GM19043 (cell line): Measurements from ENCODE around the gene CYP2S1.
"Not testable (repeated sequence)": the region's sequence is repeated elsewhere in the genome, so short reads cannot be mapped to it uniquely, and the experiment has no call there.

Experiments
- ATAC-seq: cut with Tn5 transposase; IDR thresholded peaks from one replicate; pipeline ENCODE4 v1.9.1; 2021; ENCODE audit warnings: low read depth; ENCODE audit not compliant: unreplicated experiment

Gene CYP2S1

GRCh38 chr19:41192574-41193429, at the start of gene CYP2S1:
Gene CYP2S1 (plus strand): TSS chr19:41193219. CDS start chr19:41193265, 46 bp downstream.
- no peak for ATAC-seq

GRCh38 chr19:41144403-41144802, 48.6 kb upstream of the CYP2S1 start:
- no peak for ATAC-seq

- no peak for ATAC-seq
These were observed 43.2 kb upstream of the CYP2S1 start for GRCh38 chr19:41149831-41150230.

DNA sequence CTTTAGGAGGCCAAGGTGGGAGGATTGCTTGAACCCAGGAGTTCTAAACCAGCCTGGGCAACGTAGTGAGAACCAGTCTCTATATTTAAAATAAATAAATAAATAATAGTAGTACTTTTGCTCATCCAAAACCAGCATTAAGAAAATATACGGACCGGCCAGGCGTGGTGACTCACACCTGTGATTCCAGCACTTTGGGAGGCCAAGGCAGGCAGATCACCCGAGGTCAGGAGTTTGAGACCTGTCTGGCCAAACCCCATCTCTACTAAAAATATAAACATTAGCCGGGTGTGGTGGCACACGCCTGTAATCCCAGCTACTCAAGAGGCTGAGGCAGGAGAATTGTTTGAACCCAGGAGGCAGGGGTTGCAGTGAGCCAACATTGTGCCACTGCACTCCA, 42.0 kb upstream of the CYP2S1 start:
- not testable (repeated sequence) for ATAC-seq

GRCh38 chr19:41154060-41154459, 39.0 kb upstream of the CYP2S1 start:
- ATAC-seq: no peak

DNA sequence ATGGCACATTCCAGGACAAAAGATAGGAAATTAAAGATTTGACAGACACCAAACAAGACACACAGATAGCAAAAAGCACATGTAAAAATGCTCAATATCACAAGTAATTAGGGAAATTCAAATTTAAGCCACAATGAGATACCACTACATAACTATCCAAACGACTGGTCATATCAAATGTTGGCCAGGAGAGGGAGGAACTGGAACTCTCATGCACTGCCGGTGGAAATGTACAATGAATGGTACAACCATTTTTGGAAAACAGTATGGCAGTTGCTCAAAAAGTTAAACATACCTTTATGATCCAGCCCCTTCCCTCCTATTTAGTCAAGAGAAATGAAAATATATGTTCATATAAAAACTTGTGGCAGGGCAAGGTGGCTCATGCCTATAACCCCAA, 36.8 kb upstream of the CYP2S1 start:
- ATAC-seq: no peak

- ATAC-seq: no peak
These were observed 33.1 kb upstream of the CYP2S1 start for GRCh38 chr19:41159881-41160280.

- no peak for ATAC-seq
These were observed 31.1 kb upstream of the CYP2S1 start for GRCh38 chr19:41161903-41162302.

DNA sequence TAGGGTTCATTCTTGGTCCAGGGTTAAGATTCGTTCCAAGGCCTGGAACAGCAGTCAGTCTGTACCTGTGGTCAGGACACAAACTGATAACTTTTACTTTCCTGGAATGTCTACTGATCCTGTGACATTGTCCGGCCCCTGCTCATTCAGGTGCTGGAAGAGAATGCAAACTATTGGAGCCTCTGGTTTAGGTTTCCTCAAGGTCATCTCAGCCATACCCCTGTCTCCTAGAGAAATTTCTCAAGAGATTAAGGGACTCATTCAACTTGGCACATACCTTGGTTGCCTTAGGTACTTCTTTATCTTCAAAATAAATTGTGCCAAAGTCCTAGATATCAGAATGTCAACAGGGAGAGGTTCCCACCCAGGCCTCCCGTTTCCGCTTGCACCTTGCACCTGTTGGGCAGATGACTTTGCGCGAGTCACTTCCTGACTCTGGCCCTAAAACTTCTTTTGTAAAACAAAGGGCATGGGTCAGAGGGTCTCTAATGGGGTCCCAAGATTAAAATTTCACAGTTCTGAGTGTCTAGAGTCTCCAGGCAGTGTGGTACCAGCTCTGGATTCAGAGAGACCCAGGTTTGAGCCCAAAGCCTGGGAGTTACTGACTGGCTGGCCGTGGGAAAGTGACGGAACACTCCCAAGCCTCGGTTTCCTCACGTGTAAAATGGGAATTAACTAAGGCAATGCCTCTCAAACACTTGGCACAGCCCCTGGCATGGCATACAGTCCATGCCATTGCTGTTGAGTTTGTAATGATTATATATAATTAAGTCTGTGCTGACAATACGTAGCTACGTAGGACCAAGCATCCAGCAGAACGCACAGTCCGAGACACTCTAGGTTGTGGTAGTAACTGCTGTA, 25.8 kb upstream of the CYP2S1 start:
- no peak for ATAC-seq

- no peak for ATAC-seq
These were observed 20.5 kb upstream of the CYP2S1 start for GRCh38 chr19:41172297-41173164.

GRCh38 chr19:41174297-41174928, 18.6 kb upstream of the CYP2S1 start:
- no peak for ATAC-seq

DNA sequence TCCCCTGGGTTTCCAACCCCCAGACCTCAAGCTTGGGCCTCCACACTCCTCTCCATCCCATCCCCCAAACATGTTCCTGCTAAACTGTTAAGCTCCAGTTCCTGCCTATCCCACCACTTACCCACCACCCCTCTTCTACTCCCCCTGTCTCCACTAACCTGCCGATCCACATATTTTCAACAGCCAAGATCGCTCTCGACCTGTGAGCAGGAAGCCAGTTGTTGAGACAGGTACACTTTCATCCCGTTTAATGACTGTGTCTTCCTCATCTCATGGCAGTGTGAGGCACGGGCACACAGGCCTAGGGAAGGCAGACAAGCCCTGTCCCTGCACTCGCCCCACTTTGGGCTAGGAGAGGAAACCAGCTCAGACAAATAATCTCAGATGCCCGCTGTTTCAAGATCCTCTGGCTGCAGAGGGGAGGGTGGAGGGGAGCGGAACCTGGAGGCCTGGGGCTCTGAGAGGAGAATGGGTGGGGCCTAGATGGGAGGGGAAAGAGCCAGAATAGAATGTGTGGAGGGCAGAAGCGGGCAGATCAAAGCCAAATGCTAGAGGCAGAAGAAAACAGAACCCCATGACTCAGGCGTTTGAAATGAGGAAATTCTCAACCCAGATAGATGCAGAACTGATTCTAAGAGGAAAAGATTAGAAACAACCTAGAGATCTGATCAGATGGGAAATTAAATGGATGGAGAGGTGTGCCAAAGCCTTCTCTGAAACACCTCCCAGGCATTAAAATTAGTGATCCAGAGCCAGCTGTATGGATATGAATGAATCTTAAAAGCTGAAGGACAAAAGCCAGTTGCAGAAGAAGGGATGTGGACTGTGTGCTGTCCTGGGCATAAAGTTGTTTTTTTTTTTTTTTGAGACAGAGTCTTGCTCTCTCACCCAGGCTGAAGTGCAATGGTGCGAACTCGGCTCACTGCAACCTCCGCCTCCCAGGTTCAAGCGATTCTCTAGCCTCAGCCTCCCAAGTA, 16.9 kb upstream of the CYP2S1 start:
- no peak for ATAC-seq

- ATAC-seq: not testable (repeated sequence)
These were observed 12.8 kb upstream of the CYP2S1 start for GRCh38 chr19:41180173-41180572.

DNA sequence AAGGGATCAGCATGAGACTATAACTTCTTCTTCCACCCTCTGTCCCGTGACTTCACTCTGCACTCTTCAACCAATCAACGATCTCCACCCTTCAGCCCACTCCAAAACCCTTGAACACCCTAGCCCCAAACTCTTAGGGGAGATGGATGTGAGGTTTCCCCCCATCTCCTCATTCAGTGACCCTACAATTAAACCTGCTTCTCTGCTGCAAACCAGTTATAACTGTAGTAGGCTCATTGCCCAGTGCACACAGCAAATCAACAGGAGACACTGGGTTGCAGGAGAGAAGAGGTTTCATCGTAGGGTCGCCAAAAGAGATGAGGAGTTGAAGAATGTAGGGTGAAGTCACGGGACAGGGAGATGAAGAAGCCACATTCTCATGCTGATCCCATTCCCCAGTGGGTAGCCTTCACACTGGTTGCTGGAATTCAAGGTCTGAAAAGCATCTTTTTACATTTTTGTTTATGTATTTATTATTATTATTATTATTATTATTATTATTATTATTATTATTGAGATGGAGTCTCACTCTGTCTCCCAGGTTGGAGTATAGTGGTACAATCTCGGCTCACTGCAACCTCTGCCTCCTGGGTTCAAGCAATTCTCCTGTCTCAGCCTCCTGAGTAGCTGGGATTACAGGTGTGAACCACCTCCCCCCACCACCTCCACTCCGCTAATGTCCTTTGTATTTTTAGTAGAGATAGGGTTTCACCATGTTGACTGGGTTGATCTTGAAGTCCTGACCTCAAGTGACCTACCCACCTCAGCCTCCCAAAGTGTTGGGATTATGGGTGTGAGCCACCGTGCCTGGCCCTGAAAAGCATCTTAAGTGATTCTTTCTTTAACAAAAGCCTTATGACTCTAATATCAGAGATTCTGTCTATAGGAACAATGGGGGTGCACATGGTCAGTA, 5.8 kb upstream of the CYP2S1 start:
- ATAC-seq: no peak

DNA sequence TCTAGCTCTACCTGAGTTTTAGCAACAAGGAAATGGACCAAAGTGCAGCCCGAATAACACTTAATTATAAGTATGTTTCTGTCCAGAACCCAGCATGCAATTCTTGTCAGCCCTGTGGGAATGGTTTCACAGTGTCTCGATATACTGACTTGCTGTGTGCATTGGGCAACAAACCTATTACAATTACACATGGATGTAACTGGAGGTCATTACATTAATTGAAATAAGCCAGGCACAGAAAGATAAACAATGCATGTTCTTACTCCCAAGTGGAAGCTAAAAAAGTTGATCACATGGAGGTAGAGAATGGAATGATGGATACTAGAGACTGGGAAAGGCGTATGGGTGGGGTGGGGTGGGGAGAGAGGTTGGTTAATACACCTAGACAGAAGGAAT, 5.1 kb upstream of the CYP2S1 start:
- no peak for ATAC-seq

GRCh38 chr19:41189425-41190065, 3.5 kb upstream of the CYP2S1 start:
- ATAC-seq: no peak

DNA sequence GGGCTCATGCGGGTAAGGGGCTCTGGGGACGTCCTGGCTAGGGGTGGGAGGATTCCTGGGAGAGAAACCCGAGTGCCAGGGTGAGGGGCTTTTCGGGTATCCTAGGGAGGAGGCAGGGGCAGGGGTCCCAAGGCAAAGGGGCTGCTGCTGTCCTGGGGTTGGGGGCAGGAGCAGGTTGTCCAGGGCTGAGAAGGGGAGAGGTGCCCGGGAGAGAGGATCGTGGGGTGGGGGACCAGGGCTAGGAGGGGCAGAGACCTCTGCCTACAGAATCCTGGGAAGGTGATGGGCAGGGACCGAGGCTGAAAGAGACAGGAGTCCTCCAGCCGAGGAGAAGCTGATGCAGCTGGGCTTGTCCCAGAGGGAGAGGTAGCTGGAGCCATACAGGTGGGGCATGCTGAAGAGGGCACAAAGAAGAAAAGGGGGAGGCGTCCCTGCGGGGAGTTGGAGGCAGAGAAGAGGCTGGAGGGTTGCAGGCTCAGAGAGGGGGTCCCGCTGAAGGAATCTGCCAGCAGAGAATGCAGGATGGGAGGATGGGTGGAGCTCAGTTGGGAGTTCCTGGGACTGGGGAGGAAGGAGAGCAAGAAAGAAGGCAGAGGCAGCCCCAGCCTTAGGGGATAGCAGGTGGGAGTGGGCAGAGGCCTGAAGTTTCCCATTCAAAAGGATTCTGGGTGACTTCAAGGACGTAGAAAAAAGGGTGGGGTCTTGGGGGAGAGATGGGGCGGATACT, 574 bp downstream of the CYP2S1 start:
- no peak for ATAC-seq
